NCI-H2171 (cell line): ENCODE data around the gene ACOT11.

Experiments
- DNase-seq: peaks from one replicate; lab custom pipeline; 2025; lab: John Stamatoyannopoulos, UW

ACOT11 gene

DNA sequence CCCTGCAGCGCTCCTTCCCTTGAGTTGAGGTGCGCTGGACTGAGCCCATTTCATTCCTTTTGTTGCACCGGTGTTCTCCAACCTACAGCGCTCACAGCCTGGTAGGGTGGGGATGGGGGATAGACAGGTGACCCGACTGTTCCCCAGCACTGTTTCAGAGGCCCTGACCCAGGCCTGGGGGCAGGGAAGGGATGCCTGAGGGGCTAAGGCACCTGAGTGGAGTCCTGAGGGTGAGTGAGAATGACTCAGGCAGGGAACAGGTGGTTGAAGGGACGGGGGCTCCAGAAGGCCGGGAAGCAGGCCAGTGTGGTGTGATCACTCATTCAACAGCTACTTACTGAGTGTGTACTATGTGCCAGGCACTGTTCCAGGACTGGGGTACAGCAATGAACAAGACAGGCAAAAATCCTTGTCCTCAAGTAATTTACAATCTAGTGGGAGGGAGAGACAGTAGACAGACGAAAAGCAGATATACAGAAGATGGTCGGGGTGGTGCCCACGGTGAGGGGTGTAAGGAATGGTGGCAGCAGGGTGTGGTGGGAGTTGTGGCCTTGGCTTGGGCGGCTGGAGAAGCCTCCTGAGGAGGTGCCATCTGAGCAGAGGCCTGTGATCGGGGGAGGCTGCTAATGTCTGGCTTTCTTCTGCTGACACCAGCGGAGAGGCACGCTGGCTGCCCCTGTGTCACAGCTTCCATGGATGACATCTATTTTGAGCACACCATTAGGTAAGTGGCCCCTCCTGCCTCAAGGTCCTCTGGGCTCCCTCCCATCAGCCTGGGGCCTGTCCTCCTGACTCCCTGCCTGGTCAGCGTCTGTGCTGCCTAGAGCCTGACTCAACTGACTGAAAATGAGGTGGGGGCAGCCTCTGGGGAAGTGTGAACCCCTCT lies 37.4 kb downstream of the ACOT11 start:
- no peak for DNase-seq

GRCh38 chr1:54588377-54588776 lies 40.3 kb downstream of the ACOT11 start:
- DNase-seq, result no peak

DNA sequence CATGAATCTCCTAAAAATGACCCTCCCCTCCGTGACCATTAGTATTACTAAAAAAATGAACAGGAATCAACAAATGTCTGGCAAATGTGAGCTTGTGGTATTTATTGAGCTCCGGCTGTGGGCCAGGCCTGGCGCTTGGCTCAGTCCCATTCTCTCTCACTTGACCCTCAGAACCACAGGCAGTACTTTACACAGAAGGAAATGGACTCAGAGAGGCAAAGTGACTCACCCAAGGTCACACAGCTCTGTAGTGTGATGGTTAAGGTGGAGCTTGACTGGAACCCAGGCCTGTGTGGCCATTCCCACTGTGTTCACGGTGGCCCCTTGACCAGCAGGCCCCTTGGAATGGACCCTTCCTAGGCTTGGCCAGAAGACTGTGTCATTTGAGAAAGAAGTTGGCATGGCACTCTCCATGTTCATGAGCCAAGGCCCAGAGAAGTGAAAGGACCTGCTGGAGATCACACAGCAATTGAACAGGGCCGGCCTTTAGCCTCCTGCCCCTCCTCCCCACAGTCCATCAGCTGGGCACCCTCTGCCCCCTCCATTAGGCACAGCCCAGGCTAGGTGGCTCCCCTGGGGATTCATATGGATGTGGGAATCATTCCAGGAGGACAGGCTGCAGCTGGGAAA lies 43.2 kb downstream of the ACOT11 start:
- no peak for DNase-seq

DNA sequence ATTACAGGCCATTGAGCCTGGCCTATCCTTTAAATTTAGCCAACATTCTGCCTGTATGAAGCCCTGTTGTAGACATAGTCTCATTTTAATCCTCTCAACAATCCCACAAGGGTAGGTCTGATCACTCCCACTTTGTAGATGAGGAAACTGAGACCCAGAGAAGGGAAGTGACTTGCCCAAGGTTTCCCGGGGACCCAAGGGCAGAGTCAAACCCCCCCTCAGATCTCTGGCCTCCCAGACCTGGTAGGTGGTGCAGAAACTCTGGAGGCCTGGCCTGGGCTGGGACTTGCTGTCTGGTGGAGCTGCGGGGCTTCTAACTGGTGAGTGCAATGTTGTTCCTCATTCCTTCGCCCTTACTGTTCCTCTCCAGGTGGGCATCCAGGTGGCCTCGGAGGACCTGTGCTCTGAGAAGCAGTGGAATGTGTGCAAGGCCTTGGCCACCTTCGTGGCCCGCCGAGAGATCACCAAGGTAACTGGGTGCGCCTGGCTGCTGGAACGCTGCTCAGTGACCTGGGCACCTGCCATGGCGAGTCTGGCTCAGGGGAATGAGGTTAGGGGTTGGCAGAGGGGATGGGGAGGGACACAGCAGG lies 45.6 kb downstream of the ACOT11 start:
- no peak for DNase-seq

GRCh38 chr1:54594463-54594862 lies 46.4 kb downstream of the ACOT11 start:
- DNase-seq, result no peak

DNA sequence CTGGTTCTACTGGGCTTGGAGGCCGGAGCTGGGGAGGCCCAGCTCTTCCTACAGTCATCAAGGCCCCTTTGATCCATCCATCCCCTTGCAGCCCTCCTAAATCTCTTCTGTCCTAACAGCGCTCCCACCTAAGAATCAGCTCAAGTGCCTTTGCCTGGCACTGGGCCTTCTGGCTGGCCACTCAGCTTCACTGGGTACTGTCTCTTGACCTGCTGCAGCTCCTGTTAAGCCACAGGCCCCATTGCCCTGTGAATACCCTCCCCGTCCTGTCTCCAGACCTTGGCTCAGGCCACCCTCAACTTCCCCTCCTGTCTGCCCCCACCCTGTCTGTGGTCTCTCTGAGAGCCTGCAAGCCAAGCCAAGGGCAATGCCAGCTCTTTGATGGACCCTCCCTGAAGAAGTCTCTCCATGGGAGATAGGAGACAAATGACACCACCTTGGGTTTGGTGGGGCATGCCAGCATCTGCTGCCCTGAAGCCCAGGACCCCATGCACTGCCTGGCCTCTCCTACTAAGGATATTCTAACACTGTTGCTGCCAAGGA lies 48.0 kb downstream of the ACOT11 start:
- no peak for DNase-seq

DNA sequence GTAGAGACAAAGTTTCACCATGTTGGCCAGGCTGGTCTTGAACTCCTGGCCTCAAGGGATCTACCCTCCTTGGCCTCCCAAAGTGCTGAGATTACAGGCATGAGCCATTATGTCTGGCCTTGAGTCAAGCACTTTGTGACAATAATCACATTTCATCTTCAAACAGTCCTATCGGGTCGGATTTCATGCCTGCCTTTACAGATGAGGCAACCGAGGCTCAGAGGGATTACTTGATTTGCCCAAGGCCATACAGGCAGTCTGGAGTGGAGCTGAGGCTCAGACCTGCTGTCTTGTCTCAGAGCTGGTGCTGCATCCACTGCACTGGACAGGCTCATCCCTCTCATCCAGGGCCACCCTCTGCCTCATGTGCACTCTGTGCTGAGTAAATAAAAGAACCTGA lies 48.7 kb downstream of the ACOT11 start:
- DNase-seq, result no peak

DNA sequence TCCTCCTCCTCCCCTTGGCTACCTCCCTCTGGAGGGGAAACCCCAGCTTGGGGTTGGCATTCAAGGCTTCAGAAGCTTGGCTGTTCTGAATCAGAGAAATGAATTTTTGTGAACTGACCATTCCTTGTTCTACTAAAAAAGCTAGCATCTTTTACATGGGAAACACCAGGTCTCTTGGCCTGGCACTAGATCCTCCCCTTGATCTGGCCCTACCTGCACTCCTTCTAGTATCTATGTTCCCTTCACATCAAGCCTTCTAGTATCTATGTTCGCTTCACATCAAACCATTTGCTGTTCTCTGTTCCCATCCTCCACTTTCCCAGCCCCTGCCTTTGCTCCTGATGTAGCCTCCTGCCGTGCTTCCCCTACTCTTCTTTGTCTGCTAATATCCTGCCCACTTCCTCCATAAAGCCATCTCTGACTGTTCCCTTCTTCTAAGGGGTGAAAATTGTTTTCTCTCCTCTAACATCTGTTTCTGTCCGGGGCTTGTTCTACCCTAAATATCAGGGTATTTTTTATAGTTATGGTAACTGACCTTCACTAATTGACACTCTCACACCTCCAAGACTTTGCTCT lies 49.5 kb downstream of the ACOT11 start:
- DNase-seq, result no peak

DNA sequence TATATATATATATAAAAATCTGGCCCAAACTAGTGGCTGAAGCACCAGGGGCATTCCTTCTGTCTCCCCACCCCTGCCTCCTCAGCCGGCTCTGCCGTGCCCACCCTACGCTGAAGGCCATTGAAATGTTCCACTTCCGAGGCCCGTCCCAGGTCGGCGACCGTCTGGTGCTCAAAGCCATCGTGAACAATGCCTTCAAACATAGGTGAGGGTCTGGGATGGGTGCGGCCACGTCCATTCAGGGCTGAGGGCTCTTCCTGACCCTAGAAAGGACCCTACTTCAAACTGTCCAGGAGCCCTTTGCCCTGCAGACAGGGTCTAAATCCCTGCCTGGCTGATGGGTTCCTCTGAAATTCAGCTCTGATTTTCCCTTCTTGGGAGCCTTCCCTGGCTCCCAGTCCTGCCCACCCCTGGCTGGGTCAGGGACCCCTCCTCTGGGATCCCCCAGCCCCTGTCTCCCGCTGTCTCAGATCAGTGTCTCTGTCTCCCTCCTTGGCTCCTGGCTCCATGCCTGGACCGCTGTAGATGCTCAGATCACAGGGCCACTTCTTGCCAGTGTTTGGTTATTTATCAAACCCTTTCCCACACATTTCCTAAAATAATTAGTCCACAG lies 51.3 kb downstream of the ACOT11 start:
- no peak for DNase-seq

GRCh38 chr1:54600947-54601721 lies 53.1 kb downstream of the ACOT11 start:
- no peak for DNase-seq

DNA sequence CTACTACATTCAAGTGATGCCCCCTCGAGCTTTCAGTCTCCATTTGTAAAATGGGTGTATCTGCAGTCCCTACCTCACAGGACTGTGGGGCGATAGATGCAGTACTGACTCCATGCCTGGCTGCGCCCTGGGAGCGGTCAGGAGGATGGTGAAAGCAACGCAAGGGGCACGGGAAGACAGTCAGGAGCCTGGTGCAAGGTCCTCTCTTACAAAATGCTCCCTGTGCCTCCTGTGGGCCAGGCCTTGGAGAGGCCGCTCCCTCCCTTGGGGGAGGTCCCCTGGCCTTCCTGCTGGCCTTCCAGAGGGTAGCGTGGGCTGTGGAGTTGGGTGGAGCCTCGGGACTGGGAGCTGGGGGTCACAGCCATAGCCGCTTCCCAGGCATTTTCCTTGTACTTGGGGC lies 53.7 kb downstream of the ACOT11 start:
- no peak for DNase-seq

- no peak for DNase-seq
Observed at GRCh38 chr1:54602554-54602953, 54.5 kb downstream of the ACOT11 start.

DNA sequence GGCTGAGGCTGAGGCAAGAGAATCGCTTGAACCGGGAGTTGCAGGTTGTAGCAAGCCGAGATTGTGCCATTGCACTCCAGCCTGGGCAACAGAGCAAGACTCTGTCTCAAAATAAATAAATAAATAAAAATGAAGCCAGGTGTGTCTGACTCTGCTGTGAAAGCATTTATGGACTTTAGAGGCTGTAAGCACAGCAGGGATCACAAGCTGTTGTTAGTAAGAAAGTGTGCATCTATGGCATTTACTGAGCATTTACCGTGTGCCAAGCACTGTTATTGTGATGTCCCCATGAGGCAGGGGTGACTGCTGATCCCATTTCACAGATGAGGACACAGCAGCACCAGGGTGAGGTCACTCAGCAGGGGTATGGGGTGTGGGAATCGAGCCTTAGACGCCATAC lies 55.2 kb downstream of the ACOT11 start:
- no peak for DNase-seq

DNA sequence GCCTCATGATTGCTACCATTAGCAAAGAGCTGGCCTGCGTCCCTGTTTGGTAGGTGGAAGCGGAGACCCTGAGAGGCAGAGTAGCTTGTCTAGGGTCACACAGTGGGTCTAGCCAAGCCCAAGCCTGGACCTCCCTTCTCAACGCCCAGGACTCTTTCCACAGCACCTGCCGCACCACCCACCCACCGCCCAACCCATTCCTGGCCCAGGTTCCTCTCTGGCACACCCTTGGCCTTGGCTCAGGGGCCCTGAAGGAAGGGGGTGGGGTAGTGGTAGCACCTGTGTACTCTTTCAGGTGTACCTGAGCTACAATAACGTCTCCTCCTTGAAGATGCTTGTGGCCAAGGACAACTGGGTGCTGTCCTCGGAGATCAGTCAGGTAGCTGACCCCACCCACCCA lies 56.0 kb downstream of the ACOT11 start:
- no peak for DNase-seq

- no peak for DNase-seq
Observed at GRCh38 chr1:54604572-54605370, 56.7 kb downstream of the ACOT11 start.

- no peak for DNase-seq
Observed at GRCh38 chr1:54606096-54606989, 58.3 kb downstream of the ACOT11 start.

DNA sequence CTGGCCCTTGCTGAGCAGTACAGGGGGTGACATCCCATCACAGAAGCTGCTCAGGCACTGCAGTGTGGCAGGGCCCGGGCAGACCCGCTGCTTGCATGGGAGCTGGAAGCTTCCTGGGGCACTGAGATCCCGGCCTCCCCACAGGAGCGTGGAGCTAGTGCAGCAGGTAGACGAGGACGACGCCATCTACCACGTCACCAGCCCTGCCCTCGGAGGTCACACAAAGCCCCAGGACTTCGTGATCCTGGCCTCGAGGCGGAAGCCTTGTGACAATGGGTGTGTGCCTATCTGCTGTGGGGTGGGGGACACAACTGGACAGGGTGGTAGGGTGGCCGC lies 58.9 kb downstream of the ACOT11 start:
- no peak for DNase-seq

DNA sequence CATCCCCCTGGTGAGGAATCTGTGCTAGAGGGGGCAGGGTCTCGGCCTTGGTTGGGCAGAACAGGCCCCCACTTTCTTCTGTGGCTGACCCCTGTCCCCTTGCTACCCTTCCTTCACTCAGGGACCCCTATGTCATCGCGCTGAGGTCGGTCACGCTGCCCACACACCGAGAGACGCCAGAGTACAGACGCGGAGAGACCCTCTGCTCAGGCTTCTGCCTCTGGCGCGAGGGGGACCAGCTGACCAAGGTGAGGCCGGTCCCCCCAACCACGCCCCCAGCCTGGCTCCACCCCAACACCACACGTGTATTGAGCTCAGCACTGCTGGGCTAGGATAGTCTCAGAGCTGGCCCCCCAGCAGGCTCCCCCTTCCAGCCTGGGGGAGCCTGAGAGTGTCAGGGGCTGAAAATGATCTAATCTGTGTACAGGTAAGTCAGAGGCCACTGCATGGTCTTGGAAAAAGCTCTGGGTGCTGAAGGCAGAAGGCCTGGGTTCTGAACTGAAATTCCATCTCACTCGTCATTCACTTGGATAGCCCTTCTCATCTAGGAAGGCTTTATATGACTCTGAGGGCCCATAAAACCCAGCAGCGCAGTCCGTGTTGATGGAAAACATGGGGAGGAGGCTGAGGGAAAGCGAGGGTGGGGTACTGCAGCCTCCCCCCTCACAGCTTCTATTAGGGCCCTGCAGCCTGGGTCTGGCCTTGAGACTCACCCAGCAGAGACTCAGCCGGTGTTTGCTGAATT lies 60.0 kb downstream of the ACOT11 start:
- no peak for DNase-seq
